SH-SY5Y (cell line): Measurements from ENCODE around the gene ABCA13.

ENCODE experiments used
- GATA2 ChIP-seq: IDR thresholded peaks from 2 replicates; pipeline ENCODE4 v1.6.1; 2011; ENCODE audit warnings: mild to moderate bottlenecking, low read depth, low read length
- GATA3 ChIP-seq: IDR thresholded peaks from 2 replicates; pipeline ENCODE4 v1.6.1; 2011; ENCODE audit warnings: low read depth, mild to moderate bottlenecking, low read length, moderate library complexity

GRCh38 chr7:48188776-48189520, 17.7 kb downstream of the ABCA13 start:
- no peak for TF ChIP-seq GATA2
- no peak for TF ChIP-seq GATA3
